A549 (cell line): ENCODE measurements around the gene PDGFD.

Experiments
- ESRRA ChIP-seq: fragments of 150-350 bp; IDR thresholded peaks from 2 replicates; pipeline ENCODE4 v1.6.1; 2014; ENCODE audit warnings: mild to moderate bottlenecking, low read length, borderline replicate concordance
- RFX5 ChIP-seq: fragments of 450-650 bp; IDR thresholded peaks from 2 replicates; pipeline ENCODE4 v1.7.1; 2014; ENCODE audit warnings: antibody characterized with exemption, mild to moderate bottlenecking, moderate library complexity
- TF ChIP-seq, protein P1 (sequence below): IDR thresholded peaks from 2 replicates; pipeline ENCODE4 v1.6.1; 2012
- TF ChIP-seq, protein P2 (sequence below): fragments of >200 bp; sonication (Bioruptor Twin); formaldehyde crosslinking; IDR thresholded peaks from 3 replicates; pipeline ENCODE4 v1.5.1; 2016
- TF ChIP-seq, protein P3 (sequence below): fragments of 200-600 bp; sonication (generic); IDR thresholded peaks from 2 replicates; pipeline ENCODE4 v1.6.1; 2016; ENCODE audit warnings: antibody characterized with exemption, mild to moderate bottlenecking, moderate library complexity

DNA sequence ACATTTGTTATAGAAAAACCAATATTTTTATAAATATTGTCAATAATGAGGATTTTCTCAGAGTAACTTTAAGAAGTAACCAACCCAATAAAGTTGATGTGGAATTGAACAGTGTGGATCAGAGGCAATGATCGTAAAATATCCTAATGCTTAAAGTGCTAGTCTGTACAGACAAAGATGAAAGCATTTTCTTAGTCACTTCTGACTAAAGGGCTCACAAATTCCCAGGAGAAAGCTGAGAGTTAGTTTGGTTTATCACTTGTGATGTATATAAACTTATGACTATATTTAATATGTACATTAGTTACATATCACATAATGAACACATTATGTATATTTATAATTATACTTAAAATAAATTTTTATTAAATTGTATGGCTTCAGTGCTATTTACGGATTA lies 152.9 kb downstream of the PDGFD start:
- no peak for TF ChIP-seq RFX5
- TF ChIP-seq, protein P1, sequence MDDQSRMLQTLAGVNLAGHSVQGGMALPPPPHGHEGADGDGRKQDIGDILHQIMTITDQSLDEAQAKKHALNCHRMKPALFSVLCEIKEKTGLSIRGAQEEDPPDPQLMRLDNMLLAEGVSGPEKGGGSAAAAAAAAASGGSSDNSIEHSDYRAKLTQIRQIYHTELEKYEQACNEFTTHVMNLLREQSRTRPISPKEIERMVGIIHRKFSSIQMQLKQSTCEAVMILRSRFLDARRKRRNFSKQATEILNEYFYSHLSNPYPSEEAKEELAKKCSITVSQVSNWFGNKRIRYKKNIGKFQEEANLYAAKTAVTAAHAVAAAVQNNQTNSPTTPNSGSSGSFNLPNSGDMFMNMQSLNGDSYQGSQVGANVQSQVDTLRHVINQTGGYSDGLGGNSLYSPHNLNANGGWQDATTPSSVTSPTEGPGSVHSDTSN, result no peak
- TF ChIP-seq, protein P2, sequence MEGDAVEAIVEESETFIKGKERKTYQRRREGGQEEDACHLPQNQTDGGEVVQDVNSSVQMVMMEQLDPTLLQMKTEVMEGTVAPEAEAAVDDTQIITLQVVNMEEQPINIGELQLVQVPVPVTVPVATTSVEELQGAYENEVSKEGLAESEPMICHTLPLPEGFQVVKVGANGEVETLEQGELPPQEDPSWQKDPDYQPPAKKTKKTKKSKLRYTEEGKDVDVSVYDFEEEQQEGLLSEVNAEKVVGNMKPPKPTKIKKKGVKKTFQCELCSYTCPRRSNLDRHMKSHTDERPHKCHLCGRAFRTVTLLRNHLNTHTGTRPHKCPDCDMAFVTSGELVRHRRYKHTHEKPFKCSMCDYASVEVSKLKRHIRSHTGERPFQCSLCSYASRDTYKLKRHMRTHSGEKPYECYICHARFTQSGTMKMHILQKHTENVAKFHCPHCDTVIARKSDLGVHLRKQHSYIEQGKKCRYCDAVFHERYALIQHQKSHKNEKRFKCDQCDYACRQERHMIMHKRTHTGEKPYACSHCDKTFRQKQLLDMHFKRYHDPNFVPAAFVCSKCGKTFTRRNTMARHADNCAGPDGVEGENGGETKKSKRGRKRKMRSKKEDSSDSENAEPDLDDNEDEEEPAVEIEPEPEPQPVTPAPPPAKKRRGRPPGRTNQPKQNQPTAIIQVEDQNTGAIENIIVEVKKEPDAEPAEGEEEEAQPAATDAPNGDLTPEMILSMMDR, result no peak
- TF ChIP-seq ESRRA, result no peak
- TF ChIP-seq, protein P3, sequence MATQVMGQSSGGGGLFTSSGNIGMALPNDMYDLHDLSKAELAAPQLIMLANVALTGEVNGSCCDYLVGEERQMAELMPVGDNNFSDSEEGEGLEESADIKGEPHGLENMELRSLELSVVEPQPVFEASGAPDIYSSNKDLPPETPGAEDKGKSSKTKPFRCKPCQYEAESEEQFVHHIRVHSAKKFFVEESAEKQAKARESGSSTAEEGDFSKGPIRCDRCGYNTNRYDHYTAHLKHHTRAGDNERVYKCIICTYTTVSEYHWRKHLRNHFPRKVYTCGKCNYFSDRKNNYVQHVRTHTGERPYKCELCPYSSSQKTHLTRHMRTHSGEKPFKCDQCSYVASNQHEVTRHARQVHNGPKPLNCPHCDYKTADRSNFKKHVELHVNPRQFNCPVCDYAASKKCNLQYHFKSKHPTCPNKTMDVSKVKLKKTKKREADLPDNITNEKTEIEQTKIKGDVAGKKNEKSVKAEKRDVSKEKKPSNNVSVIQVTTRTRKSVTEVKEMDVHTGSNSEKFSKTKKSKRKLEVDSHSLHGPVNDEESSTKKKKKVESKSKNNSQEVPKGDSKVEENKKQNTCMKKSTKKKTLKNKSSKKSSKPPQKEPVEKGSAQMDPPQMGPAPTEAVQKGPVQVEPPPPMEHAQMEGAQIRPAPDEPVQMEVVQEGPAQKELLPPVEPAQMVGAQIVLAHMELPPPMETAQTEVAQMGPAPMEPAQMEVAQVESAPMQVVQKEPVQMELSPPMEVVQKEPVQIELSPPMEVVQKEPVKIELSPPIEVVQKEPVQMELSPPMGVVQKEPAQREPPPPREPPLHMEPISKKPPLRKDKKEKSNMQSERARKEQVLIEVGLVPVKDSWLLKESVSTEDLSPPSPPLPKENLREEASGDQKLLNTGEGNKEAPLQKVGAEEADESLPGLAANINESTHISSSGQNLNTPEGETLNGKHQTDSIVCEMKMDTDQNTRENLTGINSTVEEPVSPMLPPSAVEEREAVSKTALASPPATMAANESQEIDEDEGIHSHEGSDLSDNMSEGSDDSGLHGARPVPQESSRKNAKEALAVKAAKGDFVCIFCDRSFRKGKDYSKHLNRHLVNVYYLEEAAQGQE, result no peak
